ENCODE measurements around the gene RAB3C.

Gene RAB3C

GRCh38 chr5:58891971-58892343 is 309.1 kb downstream of the RAB3C start:
- DNase-seq (ENCODE audit: low spot score): no peak
- TF ChIP-seq CTCF (IDR thresholded peaks at IDR 0.05; ENCODE audit: extremely low read depth, missing control alignments): no peak

- DNase-seq (ENCODE audit: low spot score): no peak
- no peak for TF ChIP-seq CTCF (IDR thresholded peaks at IDR 0.05; ENCODE audit: extremely low read depth, missing control alignments)
Measured at GRCh38 chr5:58893551-58893950, 310.7 kb downstream of the RAB3C start.

- no peak for DNase-seq (ENCODE audit: low spot score)
- TF ChIP-seq CTCF (IDR thresholded peaks at IDR 0.05; ENCODE audit: extremely low read depth, missing control alignments): no peak
Measured at GRCh38 chr5:58898006-58898405, 315.1 kb downstream of the RAB3C start.

- no peak for TF ChIP-seq CTCF (IDR thresholded peaks at IDR 0.05; ENCODE audit: extremely low read depth, missing control alignments)
- no peak for DNase-seq (ENCODE audit: low spot score)
Measured at GRCh38 chr5:58898538-58898937, 315.7 kb downstream of the RAB3C start.

GRCh38 chr5:58901271-58901670 is 318.4 kb downstream of the RAB3C start:
- no peak for TF ChIP-seq CTCF (IDR thresholded peaks at IDR 0.05; ENCODE audit: extremely low read depth, missing control alignments)
- no peak for DNase-seq (ENCODE audit: low spot score)

- no peak for DNase-seq (ENCODE audit: low spot score)
- no peak for TF ChIP-seq CTCF (IDR thresholded peaks at IDR 0.05; ENCODE audit: extremely low read depth, missing control alignments)
Measured at GRCh38 chr5:58902305-58902704, 319.4 kb downstream of the RAB3C start.

GRCh38 chr5:58902765-58903164 is 319.9 kb downstream of the RAB3C start:
- no peak for DNase-seq (ENCODE audit: low spot score)
- TF ChIP-seq CTCF (IDR thresholded peaks at IDR 0.05; ENCODE audit: extremely low read depth, missing control alignments): no peak

Measured in GM20000 (cell line).